Body of pancreas (tissue), 4 donors: ENCODE data around the gene DLGAP5. TPM values are rescaled to one million over a fixed set of nuclear protein-coding genes. Genes with fewer than 3 reads are reported as not detected.

ENCODE experiments used
- ATAC-seq: fragments of 150-250 bp; one replicate; pipeline ENCODE4 v1.9.1; 2016
- DNase-seq, 4 donors: peaks; one replicate each; pipeline ENCODE4 v3.0.0-alpha.2; 2019
- H3K27ac ChIP-seq, 4 donors: fragments of 200-600 bp; sonication (generic); 1 replicate in 3 of 4; 2 replicates in 1 of 4; pipeline versions ENCODE4 v1.5.1 to v1.6.1; 2016 to 2019; ENCODE audit warnings: mild to moderate bottlenecking in 1 of 4, mixed read lengths in 1 of 4, moderate library complexity in 1 of 4
- H3K27me3 ChIP-seq, 2 donors: fragments of 200-600 bp; sonication (generic); one replicate each; pipeline ENCODE4 v1.6.0; 2016; ENCODE audit warnings: mild to moderate bottlenecking in 1 of 2
- H3K36me3 ChIP-seq, 2 donors: fragments of 200-600 bp; sonication (generic); replicated peaks in 1 of 2; 2 replicates each; pipeline ENCODE4 v1.5.1; 2016; ENCODE audit warnings: low read depth in 2 of 2; ENCODE audit not compliant: insufficient read depth in 1 of 2
- H3K4me1 ChIP-seq: fragments of 200-600 bp; sonication (generic); one replicate; pipeline ENCODE4 v1.6.0; 2016
- H3K4me3 ChIP-seq, 2 donors: fragments of 200-600 bp; sonication (generic); 1 replicate in 1 of 2; 2 replicates in 1 of 2; pipeline ENCODE4 v1.5.1; 2016 to 2019
- H3K9me3 ChIP-seq, 3 donors: fragments of 200-600 bp; sonication (generic); 1 replicate in 2 of 3; 2 replicates in 1 of 3; pipeline ENCODE4 v1.5.1; 2016
- CTCF ChIP-seq, 7 experiments: fragments of 450-650 bp in 4 of 7; fragments of 200-600 bp in 3 of 7; sonication (generic) in 3 of 7; IDR thresholded peaks; one replicate each; pipeline ENCODE4 v1.5.1; 2016 to 2019; ENCODE audit warnings: antibody characterized with exemption in 7 of 7
- POLR2A ChIP-seq, 3 donors: fragments of 450-650 bp; IDR thresholded peaks; one replicate each; pipeline ENCODE4 v1.6.1; 2016; ENCODE audit warnings: antibody characterized with exemption in 3 of 3, mild to moderate bottlenecking in 2 of 3
- WGBS, 2 donors: methylation state at CpG; one replicate each; pipeline ENCODE4 v1.1.5; 2017; 5-methylcytosine and 5-hydroxymethylcytosine counted together
- intact Hi-C: fragments of 100-400 bp; cut with DNase I; formaldehyde crosslinking; loops from one replicate; pipeline ENCODE4 v1.15.1; 2023
- total RNA-seq, 2 donors: library from RNA; depleted of rRNA; stranded (reverse); fragments of >200 nt; gene quantifications; one replicate each; pipeline ENCODE4 v1.1.0, GENCODE V29; 2016

DLGAP5 gene
- total RNA-seq, 2 donors from 2014 or later: not detected

GRCh38 chr14:55111122-55111708 is 80.2 kb downstream of the DLGAP5 start:
- Histone ChIP-seq H3K27me3 (no peaks in the 10 kb centered on the region), H3K27ac (no peak overlapping the region), H3K9me3 (no peaks in the 10 kb centered on the region), H3K4me3 (no peak overlapping the region), H3K36me3 (no peaks in the 10 kb centered on the region), H3K4me1 (peaks cover 32% of the 10 kb centered on the region)
- DNase-seq (no peak), ATAC-seq (no peak)
- TF ChIP-seq POLR2A (IDR thresholded peaks at IDR 0.05) (no peak), CTCF (IDR thresholded peaks at IDR 0.05) (no peak)
- WGBS, 2 donors: 93 to 96% methylated on average over 8 to 10 of the region's 10 CpGs
- intact Hi-C loops: no loop called here

- Histone ChIP-seq H3K36me3 (no peaks in the 10 kb centered on the region), H3K27ac (no peak overlapping the region), H3K9me3 (no peaks in the 10 kb centered on the region), H3K4me3 (no peak overlapping the region), H3K27me3 (no peaks in the 10 kb centered on the region), H3K4me1 (peaks cover 18% of the 10 kb centered on the region)
- WGBS, 2 donors: 94 to 100% methylated on average over 1 of the region's 1 CpG
- ATAC-seq (no peak), DNase-seq (no peak)
- intact Hi-C loops: no loop called here
- no peak for TF ChIP-seq CTCF (IDR thresholded peaks at IDR 0.05)
- no peak for TF ChIP-seq POLR2A (IDR thresholded peaks at IDR 0.05)
Observed at GRCh38 chr14:55109836-55110235, 81.5 kb downstream of the DLGAP5 start.

- Histone ChIP-seq H3K9me3 (no peaks in the 10 kb centered on the region), H3K4me3 (no peak overlapping the region), H3K4me1 (peaks cover 27% of the 10 kb centered on the region), H3K27me3 (no peaks in the 10 kb centered on the region), H3K36me3 (no peaks in the 10 kb centered on the region), H3K27ac (peak overlapping the region; percentile 70 to 95 (median 85))
- DNase-seq (peak; percentile 73 to 92 (median 82)), ATAC-seq (peak; percentile 85)
- TF ChIP-seq CTCF (IDR thresholded peaks at IDR 0.05) (no peak), POLR2A (IDR thresholded peaks at IDR 0.05) (peak in 2 of 3 donors; percentile 33 to 41)
- WGBS, 2 donors: 49 to 51% methylated on average over 19 of the region's 19 CpGs
- intact Hi-C loops: no loop called here
Observed at GRCh38 chr14:55107766-55108554, 83.4 kb downstream of the DLGAP5 start.

- Histone ChIP-seq H3K27ac (no peak overlapping the region), H3K27me3 (no peaks in the 10 kb centered on the region), H3K4me1 (peaks cover 47% of the 10 kb centered on the region), H3K9me3 (no peaks in the 10 kb centered on the region), H3K4me3 (no peak overlapping the region), H3K36me3 (no peaks in the 10 kb centered on the region)
- intact Hi-C loops: no loop called here
- DNase-seq: no peak
- 90 to 91% methylated on average over 7 of the region's 7 CpGs for whole genome bisulfite sequencing, 2 donors
- no peak for ATAC-seq
- TF ChIP-seq POLR2A (IDR thresholded peaks at IDR 0.05) (no peak), CTCF (IDR thresholded peaks at IDR 0.05) (no peak)
Observed at GRCh38 chr14:55105991-55106390, 85.4 kb downstream of the DLGAP5 start.
